Mononuclear cell (primary cell): ENCODE results near the gene MCTP1. TPM values are rescaled to one million over a fixed set of nuclear protein-coding genes. Genes with fewer than 3 reads are reported as not detected.

ENCODE experiments used
- H3K27me3 ChIP-seq: 2 replicates; pipeline ENCODE4 v1.6.0; 2011; ENCODE audit warnings: low read length, control low read depth; ENCODE audit not compliant: insufficient read depth
- H3K4me1 ChIP-seq: 2 replicates; pipeline ENCODE4 v1.5.1; 2011; ENCODE audit warnings: mild to moderate bottlenecking, low read length, control low read depth; ENCODE audit not compliant: insufficient read depth
- H3K4me3 ChIP-seq: 2 replicates; pipeline ENCODE4 v1.5.1; 2011; ENCODE audit warnings: mild to moderate bottlenecking, low read length, moderate library complexity
- H3K9me3 ChIP-seq: 2 replicates; pipeline ENCODE4 v1.5.1; 2011; ENCODE audit warnings: low read depth, mild to moderate bottlenecking, control low read depth, low read length
- total RNA-seq: library from RNA; depleted of rRNA; stranded (reverse); fragments of >200 nt; gene quantifications from one replicate; pipeline ENCODE4 v1.2.3, GENCODE V29; 2012

MCTP1 gene
- total RNA-seq, 1 donor = 33.6 TPM

GRCh38 chr5:94885931-94886330 lies 399.0 kb downstream of the MCTP1 start:
- Histone ChIP-seq H3K4me3 (no peak overlapping the region), H3K27me3 (no peaks in the 10 kb centered on the region), H3K9me3 (no peaks in the 10 kb centered on the region), H3K4me1 (no peaks in the 10 kb centered on the region)

DNA sequence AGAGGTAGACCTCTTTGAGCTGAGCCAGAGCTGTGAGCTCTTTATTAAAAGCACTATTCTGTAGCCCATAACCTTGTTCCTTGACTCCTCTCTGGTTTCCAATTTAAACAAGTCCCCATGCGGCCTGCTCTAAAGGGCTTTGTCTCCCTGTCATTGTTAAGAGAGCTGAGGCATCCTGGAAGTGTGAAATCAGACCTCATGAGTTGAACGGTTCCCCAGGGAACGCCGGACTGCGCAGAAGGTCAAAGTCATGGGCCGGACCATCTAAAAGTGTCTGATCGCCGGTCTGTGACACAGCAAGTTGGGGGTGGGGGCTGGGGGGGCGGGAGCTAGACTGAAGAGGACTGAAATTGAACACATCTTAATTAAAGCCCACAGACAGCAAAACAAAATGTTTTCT lies 400.6 kb downstream of the MCTP1 start:
- Histone ChIP-seq H3K27me3 (no peaks in the 10 kb centered on the region), H3K4me1 (no peaks in the 10 kb centered on the region), H3K4me3 (no peak overlapping the region), H3K9me3 (no peaks in the 10 kb centered on the region)

GRCh38 chr5:94872526-94872925 lies 412.4 kb downstream of the MCTP1 start:
- Histone ChIP-seq H3K27me3 (no peaks in the 10 kb centered on the region), H3K4me1 (no peaks in the 10 kb centered on the region), H3K4me3 (no peak overlapping the region), H3K9me3 (no peaks in the 10 kb centered on the region)

- Histone ChIP-seq H3K4me1 (no peaks in the 10 kb centered on the region), H3K4me3 (no peak overlapping the region), H3K9me3 (no peaks in the 10 kb centered on the region), H3K27me3 (no peaks in the 10 kb centered on the region)
Observed at GRCh38 chr5:94870511-94871183, 414.2 kb downstream of the MCTP1 start.

- H3K4me3 ChIP-seq = no peak overlapping the region
Observed at GRCh38 chr5:94869921-94870320, 415.0 kb downstream of the MCTP1 start.

DNA sequence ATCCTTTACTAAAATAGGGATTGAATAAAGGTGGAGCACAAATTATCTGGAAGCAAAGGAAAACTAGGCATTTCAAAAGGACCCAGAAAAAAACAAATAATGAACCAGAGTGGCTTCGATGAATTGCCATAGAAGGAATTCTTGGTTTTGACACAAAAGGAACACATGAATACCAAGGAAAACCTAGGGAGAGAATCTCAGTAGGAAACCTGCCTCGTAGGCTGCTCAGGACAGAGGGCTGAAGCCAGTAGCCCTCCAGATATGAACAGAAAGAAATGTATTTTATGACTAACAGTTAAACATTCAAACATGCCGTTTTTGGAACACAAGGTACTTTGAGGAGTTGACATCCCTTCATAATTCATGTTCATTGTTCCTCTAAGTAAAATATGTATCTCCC lies 420.9 kb downstream of the MCTP1 start:
- Histone ChIP-seq H3K4me1 (no peaks in the 10 kb centered on the region), H3K27me3 (no peaks in the 10 kb centered on the region), H3K4me3 (no peak overlapping the region), H3K9me3 (no peaks in the 10 kb centered on the region)

More at GRCh38 chr5:94869921-94870320, 415.0 kb downstream of the MCTP1 start:
- H3K4me1 ChIP-seq = no peaks in the 10 kb centered on the region
- no peaks in the 10 kb centered on the region for H3K27me3 ChIP-seq
- no peaks in the 10 kb centered on the region for H3K9me3 ChIP-seq

DNA sequence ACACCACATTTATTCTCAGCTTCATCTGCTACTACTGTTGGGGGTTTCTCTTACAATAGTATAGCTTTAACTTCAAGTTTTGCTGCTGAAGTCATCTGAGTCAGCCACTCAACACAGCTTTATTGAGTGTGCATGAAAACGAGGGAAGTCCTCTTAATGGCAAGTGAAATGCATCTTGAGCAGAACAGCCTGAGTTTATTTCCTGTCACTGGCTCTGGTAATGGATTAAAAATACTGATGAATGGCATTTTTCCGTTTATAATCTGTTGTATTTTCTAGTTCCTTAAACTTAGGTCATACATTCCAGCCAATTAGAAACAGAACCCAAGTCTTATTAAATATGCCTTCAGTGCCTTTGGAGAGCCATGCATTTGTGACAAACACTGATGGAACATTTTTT lies 427.8 kb downstream of the MCTP1 start:
- no peaks in the 10 kb centered on the region for H3K4me1 ChIP-seq
- no peaks in the 10 kb centered on the region for H3K27me3 ChIP-seq
- H3K4me3 ChIP-seq = no peak overlapping the region
- no peaks in the 10 kb centered on the region for H3K9me3 ChIP-seq

DNA sequence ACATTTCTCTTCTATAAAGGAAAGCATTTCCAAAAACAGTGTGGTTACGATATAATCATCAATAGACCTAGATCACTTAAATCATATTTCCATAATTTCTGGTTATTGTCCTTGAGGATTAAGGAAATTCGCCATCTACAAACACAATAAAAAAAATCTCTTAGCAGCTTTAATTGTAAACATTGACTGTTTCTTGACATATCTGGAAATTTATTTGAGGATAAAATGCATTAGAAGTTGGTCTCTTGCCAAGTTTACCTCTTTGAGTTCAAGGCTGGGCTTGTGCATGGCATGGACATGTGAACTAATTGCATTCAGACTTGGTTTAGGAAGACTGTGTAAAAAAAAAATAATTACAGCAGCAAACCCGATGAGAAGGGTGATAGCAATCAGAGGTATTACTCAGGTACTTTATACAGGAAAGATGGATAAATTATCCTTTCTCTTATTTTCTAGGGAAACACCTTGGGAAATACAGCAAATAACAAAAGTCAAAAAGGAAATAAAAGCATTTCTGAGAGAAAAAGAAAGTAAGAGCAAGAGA lies 428.6 kb downstream of the MCTP1 start:
- no peaks in the 10 kb centered on the region for H3K27me3 ChIP-seq
- H3K4me1 ChIP-seq = no peaks in the 10 kb centered on the region
- H3K4me3 ChIP-seq = no peak overlapping the region
- H3K9me3 ChIP-seq = no peaks in the 10 kb centered on the region

DNA sequence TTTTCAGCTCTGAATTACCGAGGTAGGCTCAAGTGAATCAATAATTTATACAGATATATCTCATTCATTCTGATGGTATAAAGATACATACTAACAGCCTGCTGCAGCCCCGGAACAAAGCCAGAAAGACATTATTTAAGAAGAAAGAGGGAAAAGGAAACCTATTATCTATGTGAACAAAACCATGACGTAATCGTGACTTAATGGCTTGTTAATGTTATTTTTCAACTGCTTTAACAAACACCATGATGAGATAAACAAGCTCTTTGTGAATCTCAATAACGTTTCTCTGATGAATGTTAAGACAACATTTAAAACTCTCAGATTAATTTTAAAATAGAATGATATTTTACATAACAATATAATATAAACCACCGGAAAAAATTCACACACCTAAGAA lies 429.4 kb downstream of the MCTP1 start:
- Histone ChIP-seq H3K4me3 (no peak overlapping the region), H3K27me3 (no peaks in the 10 kb centered on the region), H3K4me1 (no peaks in the 10 kb centered on the region), H3K9me3 (no peaks in the 10 kb centered on the region)

DNA sequence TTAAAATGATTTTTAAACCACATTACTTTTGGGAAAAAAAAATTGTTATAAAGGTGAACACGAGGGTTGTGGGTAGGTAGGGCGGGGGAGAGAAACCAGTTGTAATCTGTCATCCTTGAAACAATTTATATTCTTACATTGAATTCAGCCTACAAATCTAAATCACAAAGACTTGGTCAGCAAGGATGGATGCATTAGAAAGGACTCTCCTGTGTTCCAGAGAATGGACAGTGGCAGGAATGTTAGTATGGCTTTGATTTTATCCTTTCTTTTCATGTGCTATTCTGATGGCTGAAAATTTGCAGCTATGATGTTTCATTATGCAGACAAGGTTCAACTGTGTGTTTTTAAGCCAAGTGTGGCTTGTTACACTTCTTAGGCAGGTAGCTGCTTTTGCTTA lies 431.8 kb downstream of the MCTP1 start:
- Histone ChIP-seq H3K4me3 (no peak overlapping the region), H3K4me1 (no peaks in the 10 kb centered on the region), H3K9me3 (no peaks in the 10 kb centered on the region), H3K27me3 (no peaks in the 10 kb centered on the region)

DNA sequence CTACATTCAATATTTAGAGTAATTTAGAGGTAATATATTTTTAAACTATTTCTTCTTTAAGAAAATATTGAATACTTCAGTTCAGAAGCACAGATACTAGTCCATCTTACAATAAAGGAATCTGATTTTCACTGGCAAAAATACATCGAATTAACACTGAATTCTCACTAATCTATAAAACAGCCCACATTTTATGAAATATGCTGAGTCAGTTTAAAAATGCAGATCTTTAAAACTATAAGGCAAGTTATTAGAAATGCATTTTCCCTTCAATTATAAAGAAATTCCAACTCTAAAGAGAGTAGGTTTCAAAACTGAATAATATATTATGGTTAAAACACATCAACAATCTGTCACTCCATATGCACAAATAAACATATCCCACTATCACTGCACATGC lies 433.9 kb downstream of the MCTP1 start:
- Histone ChIP-seq H3K9me3 (no peaks in the 10 kb centered on the region), H3K4me3 (no peak overlapping the region), H3K27me3 (no peaks in the 10 kb centered on the region), H3K4me1 (no peaks in the 10 kb centered on the region)

- Histone ChIP-seq H3K27me3 (no peaks in the 10 kb centered on the region), H3K4me1 (no peaks in the 10 kb centered on the region), H3K9me3 (no peaks in the 10 kb centered on the region), H3K4me3 (no peak overlapping the region)
Observed at GRCh38 chr5:94849821-94850736, 434.8 kb downstream of the MCTP1 start.

DNA sequence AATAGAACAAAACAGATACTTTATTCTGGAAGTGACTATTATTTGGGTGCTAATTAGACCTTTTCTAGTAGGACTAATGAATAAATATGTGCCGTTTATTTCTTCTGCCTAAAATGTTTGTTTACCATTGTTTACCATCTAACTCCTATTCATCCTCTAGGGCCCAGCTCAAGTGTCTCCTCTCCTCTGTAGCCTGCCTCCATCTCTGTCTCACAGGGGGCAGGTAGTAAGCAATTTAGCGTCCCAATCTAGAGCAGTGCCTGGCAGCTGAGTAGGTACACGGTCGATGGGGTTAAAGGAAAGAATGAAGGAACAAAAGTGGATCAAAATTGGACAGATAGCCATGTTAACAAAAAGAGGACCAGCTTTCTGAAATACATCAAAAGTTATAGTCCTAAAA lies 435.6 kb downstream of the MCTP1 start:
- no peaks in the 10 kb centered on the region for H3K9me3 ChIP-seq
- no peak overlapping the region for H3K4me3 ChIP-seq
- H3K4me1 ChIP-seq = no peaks in the 10 kb centered on the region
- H3K27me3 ChIP-seq = no peaks in the 10 kb centered on the region

GRCh38 chr5:94847726-94848125 lies 437.2 kb downstream of the MCTP1 start:
- Histone ChIP-seq H3K4me3 (no peak overlapping the region), H3K27me3 (no peaks in the 10 kb centered on the region), H3K4me1 (no peaks in the 10 kb centered on the region), H3K9me3 (no peaks in the 10 kb centered on the region)

GRCh38 chr5:94847019-94847418 lies 437.9 kb downstream of the MCTP1 start:
- H3K4me3 ChIP-seq = no peak overlapping the region
- no peaks in the 10 kb centered on the region for H3K9me3 ChIP-seq
- no peaks in the 10 kb centered on the region for H3K27me3 ChIP-seq
- H3K4me1 ChIP-seq = no peaks in the 10 kb centered on the region
